GM18505 (cell line): ENCODE results near the gene SAMD4A.

Experiments used
- ATAC-seq: cut with Tn5 transposase; IDR thresholded peaks from one replicate; pipeline ENCODE4 v1.9.1; 2021; ENCODE audit not compliant: unreplicated experiment
- POLR2A ChIP-seq: IDR thresholded peaks from 4 replicates; pipeline ENCODE4 v1.6.1; 2011; ENCODE audit warnings: borderline replicate concordance; ENCODE audit not compliant: insufficient read depth, insufficient read length; ENCODE audit errors: extremely low read depth

Gene SAMD4A

GRCh38 chr14:54698966-54699530 is 132.1 kb downstream of the SAMD4A start:
- TF ChIP-seq POLR2A, result no peak

GRCh38 chr14:54699735-54700134 is 132.8 kb downstream of the SAMD4A start:
- TF ChIP-seq POLR2A, result no peak
- no peak for ATAC-seq

More at GRCh38 chr14:54698966-54699530, 132.1 kb downstream of the SAMD4A start:
- ATAC-seq, result no peak

- no peak for ATAC-seq
- TF ChIP-seq POLR2A, result no peak
Measured at GRCh38 chr14:54700717-54701116, 133.8 kb downstream of the SAMD4A start.

GRCh38 chr14:54702014-54702491 is 135.1 kb downstream of the SAMD4A start:
- ATAC-seq, result no peak
- no peak for TF ChIP-seq POLR2A

- ATAC-seq, result no peak
Measured at GRCh38 chr14:54702492-54702891, 135.6 kb downstream of the SAMD4A start.

GRCh38 chr14:54703082-54703481 is 136.2 kb downstream of the SAMD4A start:
- TF ChIP-seq POLR2A, result no peak
- ATAC-seq, result no peak

More at GRCh38 chr14:54702492-54702891, 135.6 kb downstream of the SAMD4A start:
- no peak for TF ChIP-seq POLR2A

GRCh38 chr14:54703724-54704123 is 136.8 kb downstream of the SAMD4A start:
- no peak for TF ChIP-seq POLR2A

GRCh38 chr14:54704768-54705167 is 137.8 kb downstream of the SAMD4A start:
- TF ChIP-seq POLR2A, result no peak

More at GRCh38 chr14:54703724-54704123, 136.8 kb downstream of the SAMD4A start:
- no peak for ATAC-seq

GRCh38 chr14:54706769-54707168 is 139.8 kb downstream of the SAMD4A start:
- TF ChIP-seq POLR2A, result no peak
- no peak for ATAC-seq

More at GRCh38 chr14:54704768-54705167, 137.8 kb downstream of the SAMD4A start:
- no peak for ATAC-seq

- ATAC-seq, result no peak
Measured at GRCh38 chr14:54708161-54708560, 141.2 kb downstream of the SAMD4A start.

GRCh38 chr14:54708982-54709381 is 142.1 kb downstream of the SAMD4A start:
- no peak for TF ChIP-seq POLR2A
- peak; percentile 17 for ATAC-seq

More at GRCh38 chr14:54708161-54708560, 141.2 kb downstream of the SAMD4A start:
- TF ChIP-seq POLR2A, result no peak

- no peak for TF ChIP-seq POLR2A
- ATAC-seq, result peak; percentile 82
Measured at GRCh38 chr14:54709444-54709843, 142.5 kb downstream of the SAMD4A start.

- no peak for TF ChIP-seq POLR2A
- ATAC-seq, result no peak
Measured at GRCh38 chr14:54709867-54710266, 142.9 kb downstream of the SAMD4A start.

GRCh38 chr14:54711312-54711711 is 144.4 kb downstream of the SAMD4A start:
- TF ChIP-seq POLR2A, result no peak
- no peak for ATAC-seq
